GM19193 (cell line): ENCODE results near the gene VILL.

Experiments used
- POLR2A ChIP-seq: IDR thresholded peaks from 4 replicates; pipeline ENCODE4 v1.6.1; 2011; ENCODE audit not compliant: insufficient read depth, insufficient read length; ENCODE audit errors: extremely low read depth

The VILL gene

DNA sequence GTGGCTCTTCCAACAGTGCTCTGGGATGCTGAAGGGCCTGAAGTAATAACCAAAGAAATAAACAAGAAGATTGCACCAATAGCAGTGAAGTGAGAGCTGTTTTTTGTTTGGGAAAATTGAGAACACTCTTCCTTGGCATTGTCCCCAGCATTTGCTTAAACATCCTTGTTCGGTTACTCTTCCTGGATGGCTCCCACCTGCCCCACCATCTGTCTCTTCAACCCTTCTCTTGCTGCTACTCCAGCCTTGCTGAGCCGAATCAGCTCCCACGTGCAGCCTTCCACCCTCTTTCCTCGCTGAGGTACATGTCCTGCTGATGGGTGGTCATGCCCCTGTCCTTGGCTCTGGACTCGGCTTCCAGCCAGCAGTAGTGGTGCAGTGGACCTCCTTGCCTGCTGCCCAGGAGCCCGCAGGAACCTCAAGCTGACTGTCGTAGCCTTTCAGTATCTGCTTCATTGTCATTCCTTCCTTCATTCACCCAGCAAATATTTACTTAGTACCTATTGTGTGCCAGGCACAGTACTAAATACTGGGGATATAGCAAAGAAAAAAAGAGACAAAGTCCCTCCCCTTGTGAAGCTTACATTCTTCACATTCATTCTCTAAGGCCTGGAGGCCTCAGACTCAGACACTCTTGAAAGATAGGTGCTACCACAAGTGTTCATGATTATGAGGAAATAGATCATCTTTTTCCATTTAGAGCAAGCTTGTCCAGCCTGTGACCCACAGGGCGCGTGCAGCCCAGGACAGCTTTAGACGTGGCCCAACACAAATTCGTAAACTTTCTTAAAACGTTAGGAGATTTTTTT lies 17.1 kb upstream of the VILL start:
- TF ChIP-seq POLR2A, result no peak

DNA sequence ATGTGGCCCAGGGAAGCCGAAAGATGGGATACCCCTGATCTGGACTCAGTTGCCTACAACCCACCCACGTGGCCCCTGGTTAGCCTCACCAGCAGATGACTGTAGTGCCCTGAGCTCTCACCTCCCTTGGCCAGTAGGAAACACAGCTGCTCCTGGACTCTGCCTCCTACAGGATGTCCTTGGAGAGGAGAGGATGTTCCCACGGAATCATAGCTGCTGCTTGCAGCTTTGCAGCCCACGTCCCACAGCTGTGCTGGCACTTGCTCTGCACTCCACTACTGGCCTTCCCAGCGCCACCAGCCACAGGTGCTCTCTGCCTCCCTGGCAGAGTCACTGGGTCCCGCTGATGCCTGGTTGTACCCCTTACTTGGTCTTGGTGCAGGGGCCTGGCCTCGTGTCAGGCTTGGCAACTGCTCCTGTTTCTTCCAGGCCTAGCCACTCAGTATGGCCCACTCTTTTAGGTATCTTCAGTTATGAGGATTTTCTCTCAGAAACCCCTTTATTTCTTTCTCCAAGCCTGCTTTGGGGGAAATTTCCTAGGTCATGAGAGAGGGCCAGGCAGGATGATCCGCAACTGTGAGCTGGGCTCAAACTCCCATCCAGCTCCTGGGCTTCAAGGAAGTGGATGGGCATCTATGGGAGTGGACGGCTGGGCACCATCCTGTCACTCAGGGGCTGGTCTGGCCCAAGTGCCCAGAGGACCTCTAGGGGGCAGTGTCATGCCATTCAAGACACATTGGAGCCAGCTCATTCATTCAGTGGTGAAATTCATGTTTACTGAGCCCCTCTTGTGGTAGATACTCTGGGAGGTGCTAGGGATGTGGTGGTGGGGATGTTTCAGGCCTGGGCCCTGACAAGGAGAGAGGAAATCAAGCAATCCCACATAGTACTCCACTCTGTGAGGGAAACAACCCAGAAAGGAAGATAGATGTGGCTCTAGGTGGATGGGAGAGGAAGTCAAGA lies 16.2 kb upstream of the VILL start:
- no peak for TF ChIP-seq POLR2A

DNA sequence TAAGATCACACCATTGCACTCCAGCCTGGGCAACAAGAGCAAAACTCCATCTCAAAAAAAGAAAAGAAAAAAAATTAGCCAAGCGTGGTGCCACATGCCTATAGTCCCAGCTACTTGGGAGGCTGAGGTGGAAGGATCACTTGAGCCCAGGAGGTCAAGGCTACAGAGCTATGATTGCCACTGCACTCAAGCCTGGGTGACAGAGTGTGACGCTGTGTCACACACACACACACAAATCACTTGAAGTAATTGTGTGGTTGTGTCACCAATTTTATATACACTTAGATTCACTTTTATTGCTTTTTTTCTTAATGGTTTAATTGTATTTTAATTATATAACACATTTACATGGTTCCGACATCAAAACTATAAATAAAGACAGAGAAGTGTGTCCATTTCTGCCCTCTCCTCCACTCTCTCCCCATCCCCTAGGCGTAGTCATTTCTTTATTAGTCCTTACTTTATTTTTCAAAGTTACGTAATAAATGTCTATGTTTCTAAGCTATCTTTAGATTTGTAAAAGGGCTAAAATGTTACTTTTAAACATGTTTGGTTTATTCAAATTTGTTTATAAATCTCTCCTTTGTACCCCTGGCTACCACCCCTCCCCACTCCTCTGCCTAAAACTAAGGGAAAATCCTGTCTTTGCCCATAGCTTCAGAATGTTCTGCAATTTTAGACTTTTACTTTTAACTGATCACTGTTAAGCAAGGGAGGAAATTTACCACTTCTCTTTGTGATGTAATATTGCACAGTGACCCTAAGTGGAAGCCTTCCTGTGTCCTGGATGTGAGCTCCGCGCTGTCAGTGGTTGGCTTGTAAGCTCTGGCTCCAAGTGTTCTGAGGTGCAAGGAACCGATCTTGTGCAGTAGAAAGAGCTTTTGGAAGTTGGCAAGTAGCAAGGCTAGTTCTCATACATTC lies 10.8 kb upstream of the VILL start:
- TF ChIP-seq POLR2A, result no peak

DNA sequence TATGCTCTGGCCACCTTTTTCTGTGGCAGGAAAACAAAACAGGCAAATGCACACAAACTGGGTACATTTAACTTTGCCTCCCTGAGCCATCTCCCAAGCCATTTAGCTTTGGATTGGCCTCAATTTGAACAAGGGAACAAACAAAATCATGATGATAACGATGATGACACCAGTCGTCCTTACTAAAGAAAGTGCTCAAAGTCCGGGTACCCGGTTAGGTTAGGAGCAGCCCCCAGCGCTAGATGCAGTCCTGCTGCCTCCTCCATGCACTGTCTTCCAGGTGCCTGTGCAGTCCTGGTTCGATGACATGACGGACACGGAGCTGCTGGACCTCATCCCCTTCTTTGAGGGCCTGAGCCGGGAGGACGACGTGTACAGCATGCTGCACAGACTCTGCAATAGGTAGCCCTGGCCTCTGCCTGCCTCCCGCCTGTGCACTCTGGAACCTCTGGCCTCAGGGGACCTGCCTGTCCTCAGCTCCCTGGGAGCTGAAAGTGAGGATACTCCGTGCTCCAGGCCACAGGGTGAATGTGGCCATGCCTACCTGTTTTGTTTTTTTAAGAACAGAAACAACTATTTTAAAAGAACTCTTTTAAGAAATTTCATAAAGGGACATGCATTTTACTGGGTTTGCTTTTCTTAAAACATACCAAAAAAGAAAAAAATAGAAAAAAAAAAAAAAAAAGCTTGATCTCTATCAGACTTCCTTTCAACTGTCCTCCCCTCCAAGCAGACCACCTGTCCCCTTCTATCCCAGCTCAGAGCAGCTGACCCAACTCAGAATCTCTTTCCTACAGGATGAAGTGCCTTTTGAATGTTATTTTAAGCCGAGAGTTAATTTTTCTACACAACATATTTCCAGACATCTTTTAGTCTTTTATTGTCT lies 9.9 kb upstream of the VILL start:
- TF ChIP-seq POLR2A, result no peak

DNA sequence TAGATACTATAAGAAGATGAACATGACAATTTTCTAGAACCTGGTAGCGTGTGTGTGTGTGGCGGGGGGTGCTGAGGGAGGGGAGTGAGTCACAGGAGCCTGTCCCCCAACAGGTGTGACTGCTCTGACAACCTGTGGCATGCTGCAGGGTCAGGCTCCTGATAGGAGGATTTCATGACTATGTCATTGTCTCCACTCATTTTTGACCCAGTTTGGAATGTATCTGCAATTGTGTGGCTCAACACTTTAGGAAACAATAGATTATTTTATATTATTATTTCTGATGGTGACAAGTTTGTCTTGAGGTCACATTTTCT lies 9.3 kb upstream of the VILL start:
- TF ChIP-seq POLR2A, result no peak

DNA sequence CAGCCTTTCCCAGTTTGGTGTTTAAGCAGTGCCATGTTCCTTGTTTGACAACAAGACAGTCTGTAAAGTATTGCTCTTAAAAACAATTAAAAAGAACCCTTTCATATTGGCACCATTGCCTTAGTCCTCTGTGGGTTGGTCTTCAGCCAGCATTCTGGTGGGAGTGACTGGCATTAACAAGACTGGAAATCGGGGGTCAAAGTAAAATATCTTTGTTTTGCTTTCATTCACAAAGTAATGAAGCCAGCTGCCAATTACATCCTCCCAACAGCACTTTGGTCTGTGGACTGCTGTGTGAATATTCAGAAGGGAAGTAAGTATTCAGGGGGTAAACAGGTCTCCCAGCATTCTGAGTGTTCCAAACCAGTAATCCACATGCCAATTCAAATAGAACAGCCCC lies 8.3 kb upstream of the VILL start:
- no peak for TF ChIP-seq POLR2A

DNA sequence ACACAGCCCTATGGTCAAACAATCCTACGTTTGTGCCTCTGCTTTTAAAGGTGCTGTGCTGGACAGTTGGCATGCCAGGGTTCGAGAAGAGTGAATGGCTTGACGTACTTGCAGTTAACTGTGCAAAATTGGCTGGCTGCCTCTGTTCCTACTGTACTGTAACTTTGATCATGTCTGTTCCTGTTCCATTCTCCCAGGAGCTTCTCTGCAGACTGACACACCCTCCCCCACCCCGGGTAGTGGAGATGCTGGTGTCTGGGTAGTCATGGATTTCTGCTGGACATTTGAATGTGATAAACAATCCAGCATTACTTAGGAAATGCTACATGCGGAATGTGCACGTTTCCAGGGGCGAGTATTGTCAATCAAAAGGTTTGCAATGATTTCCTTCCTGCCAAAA lies 6.5 kb upstream of the VILL start:
- TF ChIP-seq POLR2A, result no peak

DNA sequence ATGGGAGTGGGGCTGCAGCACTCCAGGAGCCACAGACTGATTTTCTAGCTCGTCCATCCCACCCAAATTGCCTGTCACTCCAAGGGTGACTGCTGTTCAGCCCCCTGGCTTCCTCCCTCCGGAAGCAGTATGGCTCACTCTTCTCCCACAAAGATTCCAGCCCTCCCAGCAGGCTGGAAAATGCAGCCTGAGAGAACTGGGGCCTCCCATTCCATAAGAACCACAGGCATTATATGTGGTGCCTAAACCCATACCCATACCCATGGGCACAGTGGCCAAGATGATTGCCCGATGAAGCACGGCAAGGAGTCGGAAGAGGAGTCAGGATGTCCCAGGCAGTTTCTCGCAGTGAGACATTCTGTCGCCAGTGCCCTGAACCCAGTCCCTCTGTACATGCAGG lies 6.0 kb upstream of the VILL start:
- TF ChIP-seq POLR2A, result no peak

DNA sequence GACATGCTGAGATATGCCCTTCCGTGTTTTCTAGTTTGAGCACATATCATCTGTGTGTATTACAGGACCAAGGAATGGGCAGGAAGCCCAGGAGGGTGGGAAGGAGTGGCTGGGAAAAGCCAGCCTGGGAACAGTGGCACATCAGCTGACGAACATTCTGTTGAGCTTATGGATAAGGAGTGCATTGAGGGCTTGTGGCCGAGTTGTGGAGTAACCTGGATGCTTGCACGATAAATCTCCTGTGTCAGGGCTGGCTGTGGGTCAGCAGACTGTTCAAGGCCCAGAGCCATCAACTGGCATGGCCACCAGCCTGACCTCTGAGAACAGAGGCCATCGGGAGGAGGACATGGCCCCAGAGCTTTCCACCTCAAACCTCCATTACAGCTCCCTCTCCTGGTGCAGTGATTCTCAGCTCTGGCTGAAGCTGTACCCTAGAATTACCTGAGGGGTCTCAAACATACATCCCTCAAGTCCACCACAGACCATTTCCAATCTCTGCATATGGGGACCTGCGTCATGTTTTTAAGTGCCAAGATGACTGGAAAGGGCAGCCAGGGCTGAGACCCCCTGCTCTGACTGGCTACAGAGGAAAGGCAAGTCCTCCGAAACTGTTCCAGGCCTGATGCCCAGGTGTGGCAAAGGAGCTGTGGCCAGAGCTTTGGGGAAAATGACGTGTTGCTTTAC lies 4.8 kb upstream of the VILL start:
- no peak for TF ChIP-seq POLR2A

DNA sequence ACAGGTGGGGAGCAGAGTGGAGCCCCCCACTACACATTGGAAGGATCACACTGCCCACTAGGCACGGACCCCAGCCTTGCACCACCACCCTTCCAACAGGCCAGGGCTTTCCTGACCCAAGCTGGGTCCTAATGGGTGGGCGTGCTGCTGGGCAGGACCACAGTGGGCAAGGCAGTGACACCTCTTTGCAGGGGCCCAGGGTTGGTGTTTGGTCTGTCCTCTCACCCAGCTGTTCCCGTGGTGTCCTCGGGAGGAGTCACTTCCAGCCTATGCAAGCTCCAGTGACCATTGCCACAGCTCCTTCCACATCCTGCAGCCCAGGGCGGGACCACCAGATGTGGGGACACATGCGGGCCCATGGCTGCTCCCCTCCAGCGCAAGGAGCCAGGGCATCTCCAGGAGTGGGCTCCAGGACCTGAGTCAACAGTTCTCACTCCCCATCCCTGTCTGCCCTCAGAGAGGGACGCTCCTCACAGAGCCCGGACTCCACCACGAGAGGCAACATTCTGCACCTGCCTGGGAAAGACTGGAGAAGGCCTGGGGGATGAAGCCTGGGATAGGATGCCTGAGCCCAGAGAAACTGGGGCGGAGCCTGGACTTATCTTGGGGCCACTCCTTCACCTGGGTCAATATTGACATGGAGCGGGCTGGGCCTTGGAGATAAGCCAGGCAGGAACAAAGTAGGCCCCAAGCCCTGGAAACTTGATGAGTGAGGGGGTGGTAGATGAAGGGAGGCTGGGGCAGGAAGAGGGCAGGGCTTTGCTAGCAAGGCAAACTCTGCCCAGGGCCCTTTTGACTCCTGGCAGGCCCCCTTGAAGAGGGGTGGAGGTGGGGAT lies 3.9 kb upstream of the VILL start:
- no peak for TF ChIP-seq POLR2A

DNA sequence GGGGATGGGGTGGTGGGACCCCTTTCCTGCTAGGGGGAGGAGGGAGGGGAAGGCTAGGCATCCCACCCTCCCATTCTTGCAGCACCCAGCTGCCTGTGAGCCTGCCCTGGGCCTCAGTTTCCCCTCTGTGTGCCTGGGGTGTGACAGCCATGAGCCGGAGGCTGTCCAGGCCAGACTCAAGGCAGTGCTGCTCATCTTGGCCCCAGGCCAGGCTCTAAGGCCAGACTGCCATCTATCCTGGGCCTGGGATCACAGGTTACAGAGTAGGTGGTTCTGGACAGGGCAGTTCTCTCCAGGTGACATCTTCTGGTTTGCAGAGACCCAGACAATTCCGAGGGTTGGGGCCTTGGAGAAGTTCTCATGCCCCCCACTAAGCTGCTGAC lies 3.3 kb upstream of the VILL start:
- no peak for TF ChIP-seq POLR2A

DNA sequence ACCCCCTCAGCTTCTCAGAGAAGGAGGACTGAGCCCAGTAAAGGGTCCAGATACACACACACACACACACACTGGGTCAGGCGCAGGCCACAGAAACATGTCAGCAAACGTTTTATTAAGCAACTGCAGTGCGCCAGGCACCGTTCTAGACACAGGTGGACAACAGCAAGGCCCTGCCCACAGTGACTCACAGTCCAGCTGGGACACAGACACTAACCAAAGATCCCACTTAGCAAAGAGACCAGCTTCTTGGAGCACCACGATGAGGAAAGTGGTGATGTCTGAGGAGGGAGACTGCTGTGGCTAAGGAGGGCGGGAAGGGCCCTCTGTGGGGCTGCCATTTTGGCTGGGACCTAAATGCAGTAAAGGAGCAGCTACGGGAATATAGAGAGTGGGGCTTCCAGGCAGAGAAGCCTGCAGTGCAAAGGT lies 2.8 kb upstream of the VILL start:
- no peak for TF ChIP-seq POLR2A

DNA sequence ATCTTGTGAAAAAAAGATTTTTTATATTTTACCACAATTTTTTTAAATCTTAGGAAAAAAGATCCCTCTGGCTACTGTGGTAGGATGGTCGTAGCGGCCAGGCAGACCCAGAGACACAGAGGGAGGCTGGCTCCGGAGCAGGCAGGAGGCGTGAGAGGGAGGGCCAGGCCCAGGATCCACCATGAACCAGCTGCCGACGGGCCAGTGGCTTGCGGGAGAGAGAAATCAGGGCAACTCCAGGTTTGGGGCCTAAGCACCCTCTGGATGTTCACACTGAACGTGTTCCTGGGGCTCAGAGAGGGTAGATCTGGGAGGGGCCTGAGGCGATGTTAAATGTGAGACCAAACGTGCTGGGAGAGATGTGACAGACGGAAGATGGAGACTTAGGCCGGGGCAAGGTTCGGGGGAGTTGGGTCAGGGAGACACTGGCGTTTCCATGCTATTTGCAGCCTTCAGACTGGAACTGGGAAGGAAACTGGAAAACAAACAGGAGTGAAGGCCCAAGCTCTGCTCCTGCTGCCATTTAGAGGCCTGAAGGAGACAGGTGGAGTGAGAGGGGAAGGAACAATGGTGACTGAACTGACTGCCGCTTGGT lies 1.6 kb upstream of the VILL start:
- TF ChIP-seq POLR2A, result no peak
